Measurements from ENCODE around the gene CFAP299. TPM values are rescaled to one million over a fixed set of nuclear protein-coding genes. Genes with fewer than 3 reads are reported as not detected.
A peak's percentile ranks its signal among the peaks of the same experiment; 100 is the strongest.

The CFAP299 gene
- total and polyA plus RNA-seq, 9 of the 15 experiments (the other 6 are each of a cell fraction or from before 2014, with no cell fraction given), result 0.09 to 3.0 (median 0.76) TPM

DNA sequence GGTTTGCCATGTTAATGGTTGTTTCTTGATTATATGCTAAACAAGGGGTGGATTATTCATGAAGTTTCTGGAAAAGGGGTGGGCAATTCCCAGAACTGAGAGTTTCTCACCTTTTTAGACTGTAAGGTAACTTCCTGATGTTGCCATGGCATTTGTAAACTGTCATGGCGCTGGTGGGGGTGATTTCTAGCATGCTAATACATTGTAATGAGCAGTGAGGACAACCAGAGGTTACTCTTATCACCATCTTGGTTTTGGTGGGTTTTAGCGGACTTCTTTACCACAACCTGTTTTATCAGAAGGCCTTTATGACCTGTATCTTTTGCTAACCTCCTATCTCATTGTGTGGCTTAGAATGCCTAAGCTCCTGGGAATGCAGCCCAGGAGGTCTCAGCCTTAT is 81.5 kb downstream of the CFAP299 start:
- no peak overlapping the region for H3K9ac ChIP-seq (ENCODE audit: insufficient read depth in 1 of 2, low read depth in 2 of 2, low read length in 2 of 2)
- FAIRE-seq, result no peak
- in situ Hi-C loops (cut with MboI), result no loop called here
- H3K4me1 ChIP-seq (replicated peaks in 1 of 2; ENCODE audit: control insufficient read depth in 2 of 2, insufficient read depth in 2 of 2, low read length in 2 of 2), result peaks cover 0 to 2% of the 10 kb centered on the region in 2 experiments; a peak in 2 of 5 replicates
- no peaks in the 10 kb centered on the region for H3K9me3 ChIP-seq (replicated peaks; ENCODE audit: control insufficient read depth, insufficient read depth, low read depth, low read length)
- intact Hi-C loops (cut with micrococcal nuclease), result no loop called here
- 0% methylated on average over 2 of the region's 2 CpGs for WGBS (ENCODE audit: insufficient coverage, low coverage, missing lambda C conversion rate)
- H3K79me2 ChIP-seq (ENCODE audit: control insufficient read depth, insufficient read depth, low read length), result no peaks in the 10 kb centered on the region
- H2AFZ ChIP-seq (ENCODE audit: low read depth, low read length), result no peak overlapping the region
- BruUV-seq (replicated peaks), result no TSS peak
- no peaks in the 10 kb centered on the region for H3K9me1 ChIP-seq (ENCODE audit: control insufficient read depth, insufficient read depth, low read length)
- no peaks in the 10 kb centered on the region for H4K20me1 ChIP-seq (replicated peaks; ENCODE audit: control insufficient read depth, insufficient read depth, low read length)
- H3K4me3 ChIP-seq, result no peak overlapping the region
- H3K27me3 ChIP-seq (ENCODE audit: control insufficient read depth in 2 of 2, insufficient read depth in 2 of 2, low read length in 2 of 2), result no peaks in the 10 kb centered on the region; a peak in 1 of 5 replicates
- POLR2A ChIA-PET, result no interaction called here
- CTCF ChIA-PET (ENCODE audit: low intra/inter-chr PET ratio), result no interaction called here
- ATAC-seq, result peak; percentile 61
- H3K27ac ChIP-seq (ENCODE audit: extremely low read depth, low read depth, low read length), result no peak overlapping the region
- H3K4me2 ChIP-seq (ENCODE audit: insufficient read depth, low read length), result no peak overlapping the region; the same call in 1 of the 2 replicates
- no peak for DNase-seq (ENCODE audit: extremely low read depth in 1 of 4, low spot score in 3 of 4)
- no peaks in the 10 kb centered on the region for H3K36me3 ChIP-seq (ENCODE audit: control insufficient read depth, insufficient read depth, low read length)
- no peak for TF ChIP-seq KLF1 (tag; IDR thresholded peaks at IDR 0.05)
- peak; percentile 68 for TF ChIP-seq RFX1 (IDR thresholded peaks at IDR 0.05)
- peak; percentile 16; the same call in 1 of the 2 replicates for TF ChIP-seq SOX6 (IDR thresholded peaks at IDR 0.05)
- no peak for TF ChIP-seq HMG20A (CRISPR knock-in tag; conservative IDR thresholded peaks at IDR 0.05)
- TF ChIP-seq, protein P1, sequence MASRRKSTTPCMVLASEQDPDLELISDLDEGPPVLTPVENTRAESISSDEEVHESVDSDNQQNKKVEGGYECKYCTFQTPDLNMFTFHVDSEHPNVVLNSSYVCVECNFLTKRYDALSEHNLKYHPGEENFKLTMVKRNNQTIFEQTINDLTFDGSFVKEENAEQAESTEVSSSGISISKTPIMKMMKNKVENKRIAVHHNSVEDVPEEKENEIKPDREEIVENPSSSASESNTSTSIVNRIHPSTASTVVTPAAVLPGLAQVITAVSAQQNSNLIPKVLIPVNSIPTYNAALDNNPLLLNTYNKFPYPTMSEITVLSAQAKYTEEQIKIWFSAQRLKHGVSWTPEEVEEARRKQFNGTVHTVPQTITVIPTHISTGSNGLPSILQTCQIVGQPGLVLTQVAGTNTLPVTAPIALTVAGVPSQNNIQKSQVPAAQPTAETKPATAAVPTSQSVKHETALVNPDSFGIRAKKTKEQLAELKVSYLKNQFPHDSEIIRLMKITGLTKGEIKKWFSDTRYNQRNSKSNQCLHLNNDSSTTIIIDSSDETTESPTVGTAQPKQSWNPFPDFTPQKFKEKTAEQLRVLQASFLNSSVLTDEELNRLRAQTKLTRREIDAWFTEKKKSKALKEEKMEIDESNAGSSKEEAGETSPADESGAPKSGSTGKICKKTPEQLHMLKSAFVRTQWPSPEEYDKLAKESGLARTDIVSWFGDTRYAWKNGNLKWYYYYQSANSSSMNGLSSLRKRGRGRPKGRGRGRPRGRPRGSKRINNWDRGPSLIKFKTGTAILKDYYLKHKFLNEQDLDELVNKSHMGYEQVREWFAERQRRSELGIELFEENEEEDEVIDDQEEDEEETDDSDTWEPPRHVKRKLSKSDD (conservative IDR thresholded peaks at IDR 0.05; ENCODE audit: low read length), result no peak
- TF ChIP-seq ATF7 (IDR thresholded peaks at IDR 0.05), result peak; percentile 24; the same call in 1 of the 2 replicates
- no peak for TF ChIP-seq MTA1 (IDR thresholded peaks at IDR 0.05; ENCODE audit: borderline replicate concordance)
- no peak for TF ChIP-seq ELF1 (tag; IDR thresholded peaks at IDR 0.05)
- TF ChIP-seq, protein P2, sequence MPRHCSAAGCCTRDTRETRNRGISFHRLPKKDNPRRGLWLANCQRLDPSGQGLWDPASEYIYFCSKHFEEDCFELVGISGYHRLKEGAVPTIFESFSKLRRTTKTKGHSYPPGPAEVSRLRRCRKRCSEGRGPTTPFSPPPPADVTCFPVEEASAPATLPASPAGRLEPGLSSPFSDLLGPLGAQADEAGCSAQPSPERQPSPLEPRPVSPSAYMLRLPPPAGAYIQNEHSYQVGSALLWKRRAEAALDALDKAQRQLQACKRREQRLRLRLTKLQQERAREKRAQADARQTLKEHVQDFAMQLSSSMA (CRISPR knock-in tag; IDR thresholded peaks at IDR 0.05), result no peak
- TF ChIP-seq ETS2 (tag; IDR thresholded peaks at IDR 0.05; ENCODE audit: borderline replicate concordance, poor library complexity, severe bottlenecking), result no peak
- no peak for TF ChIP-seq HOXB6 (CRISPR knock-in tag; IDR thresholded peaks at IDR 0.05; ENCODE audit: borderline replicate concordance)
- no peak for TF ChIP-seq KLF6 (CRISPR knock-in tag; IDR thresholded peaks at IDR 0.05; ENCODE audit: borderline replicate concordance)
- TF ChIP-seq FOXA1 (IDR thresholded peaks at IDR 0.05; ENCODE audit: borderline replicate concordance), result no peak
- no peak for TF ChIP-seq CXXC5 (CRISPR knock-in tag; IDR thresholded peaks at IDR 0.05)
- TF ChIP-seq CTBP1 (IDR thresholded peaks at IDR 0.05; ENCODE audit: borderline replicate concordance), result 0 out of 2 replicates have a peak, but pooled peaks have one; percentile 33
- no peak for TF ChIP-seq BCOR (IDR thresholded peaks at IDR 0.05)
- TF ChIP-seq KDM2B (CRISPR knock-in tag; IDR thresholded peaks at IDR 0.05), result no peak
- peak; percentile 43; the same call in 1 of the 2 replicates for TF ChIP-seq ZEB2 (IDR thresholded peaks at IDR 0.05)
- no peak for TF ChIP-seq MCM2 (IDR thresholded peaks at IDR 0.05; ENCODE audit: low read depth)

All from K562 (cell line).